Measurements from ENCODE around the gene ARID5B.

Gene ARID5B

GRCh38 chr10:61910894-61911293 lies 9.4 kb downstream of the ARID5B start:
- DNase-seq (ENCODE audit: low read depth in 2 of 2) = no peak
- no peak for TF ChIP-seq CTCF (IDR thresholded peaks at IDR 0.05; ENCODE audit: low read depth, low read length)
- no peak overlapping the region for H3K4me3 ChIP-seq (replicated peaks in 1 of 2; ENCODE audit: low read depth in 2 of 2, low read length in 2 of 2)

GRCh38 chr10:61911425-61911824 lies 9.9 kb downstream of the ARID5B start:
- no peak for TF ChIP-seq CTCF (IDR thresholded peaks at IDR 0.05; ENCODE audit: low read depth, low read length)
- no peak for DNase-seq (ENCODE audit: low read depth in 2 of 2)
- no peak overlapping the region for H3K4me3 ChIP-seq (replicated peaks in 1 of 2; ENCODE audit: low read depth in 2 of 2, low read length in 2 of 2)

GRCh38 chr10:61912981-61913380 lies 11.5 kb downstream of the ARID5B start:
- no peak for DNase-seq (ENCODE audit: low read depth in 2 of 2)
- H3K4me3 ChIP-seq (replicated peaks in 1 of 2; ENCODE audit: low read depth in 2 of 2, low read length in 2 of 2) = no peak overlapping the region
- TF ChIP-seq CTCF (IDR thresholded peaks at IDR 0.05; ENCODE audit: low read depth, low read length) = no peak

GRCh38 chr10:61918140-61918539 lies 16.6 kb downstream of the ARID5B start:
- TF ChIP-seq CTCF (IDR thresholded peaks at IDR 0.05; ENCODE audit: low read depth, low read length) = no peak
- no peak overlapping the region for H3K4me3 ChIP-seq (replicated peaks in 1 of 2; ENCODE audit: low read depth in 2 of 2, low read length in 2 of 2)

GRCh38 chr10:61918989-61919388 lies 17.5 kb downstream of the ARID5B start:
- DNase-seq (ENCODE audit: low read depth in 2 of 2) = no peak

More at GRCh38 chr10:61918140-61918539, 16.6 kb downstream of the ARID5B start:
- DNase-seq (ENCODE audit: low read depth in 2 of 2) = no peak

GRCh38 chr10:61919646-61920215 lies 18.2 kb downstream of the ARID5B start:
- no peak for TF ChIP-seq CTCF (IDR thresholded peaks at IDR 0.05; ENCODE audit: low read depth, low read length)
- no peak overlapping the region for H3K4me3 ChIP-seq (replicated peaks in 1 of 2; ENCODE audit: low read depth in 2 of 2, low read length in 2 of 2)
- DNase-seq (ENCODE audit: low read depth in 2 of 2) = no peak

More at GRCh38 chr10:61918989-61919388, 17.5 kb downstream of the ARID5B start:
- TF ChIP-seq CTCF (IDR thresholded peaks at IDR 0.05; ENCODE audit: low read depth, low read length) = no peak
- no peak overlapping the region for H3K4me3 ChIP-seq (replicated peaks in 1 of 2; ENCODE audit: low read depth in 2 of 2, low read length in 2 of 2)

GRCh38 chr10:61921143-61921542 lies 19.6 kb downstream of the ARID5B start:
- TF ChIP-seq CTCF (IDR thresholded peaks at IDR 0.05; ENCODE audit: low read depth, low read length) = no peak
- no peak for DNase-seq (ENCODE audit: low read depth in 2 of 2)
- H3K4me3 ChIP-seq (replicated peaks in 1 of 2; ENCODE audit: low read depth in 2 of 2, low read length in 2 of 2) = no peak overlapping the region
